PC-9 (cell line): ENCODE measurements around the gene NUDT6. TPM values are rescaled to one million over a fixed set of nuclear protein-coding genes. Genes with fewer than 3 reads are reported as not detected.

ENCODE experiments used
- BruUV-seq: library from RNA; stranded (reverse); fragments of 400-500 nt; replicated peaks from 2 replicates; lab custom pipeline; 2021; lab: Mats Ljungman, UMichigan
- CTCF ChIA-PET: fragments of 300-600 bp; sonication (Branson Sonifier 250); formaldehyde crosslinking; loops from one replicate; lab custom pipeline; 2022; ENCODE audit warnings: antibody characterized with exemption; lab: Charles Lee
- POLR2A ChIA-PET: fragments of 300-600 bp; sonication (Branson Sonifier 250); formaldehyde crosslinking; loops from one replicate; lab custom pipeline; 2022; ENCODE audit warnings: antibody characterized with exemption; ENCODE audit not compliant: unreplicated experiment; lab: Charles Lee
- DNase-seq, 2 experiments: peaks; one replicate each; pipeline versions ENCODE4 v3.0.0 to v3.0.0-alpha.2; 2015 to 2022; ENCODE audit warnings: mixed read lengths in 1 of 2
- H2AFZ ChIP-seq: fragments of 200-600 bp; sonication (generic); 2 replicates; pipeline ENCODE4 v1.8.1; 2017; ENCODE audit warnings: antibody characterized with exemption
- H3F3A ChIP-seq: fragments of 200-600 bp; sonication (generic); 2 replicates; pipeline ENCODE4 v1.8.1; 2017; ENCODE audit warnings: antibody characterized with exemption, mild to moderate bottlenecking, low read depth; ENCODE audit not compliant: insufficient read depth
- H3K27ac ChIP-seq: fragments of 200-600 bp; sonication (generic); 2 replicates; pipeline ENCODE4 v1.6.1; 2016; ENCODE audit warnings: mixed run types
- H3K27me3 ChIP-seq: fragments of 200-600 bp; sonication (generic); 2 replicates; pipeline ENCODE4 v1.6.1; 2016; ENCODE audit warnings: low read depth, mixed run types; ENCODE audit not compliant: insufficient read depth
- H3K36me3 ChIP-seq: fragments of 200-600 bp; sonication (generic); 2 replicates; pipeline ENCODE4 v1.6.1; 2016; ENCODE audit warnings: low read depth, mixed run types
- H3K4me1 ChIP-seq: fragments of 200-600 bp; sonication (generic); replicated peaks from 2 replicates; pipeline ENCODE4 v1.6.1; 2016; ENCODE audit warnings: mixed run types; ENCODE audit not compliant: insufficient read depth
- H3K4me2 ChIP-seq: fragments of 200-600 bp; sonication (generic); 2 replicates; pipeline ENCODE4 v1.6.1; 2017; ENCODE audit warnings: mixed run types
- H3K4me3 ChIP-seq: fragments of 200-600 bp; sonication (generic); 2 replicates; pipeline ENCODE4 v1.6.1; 2016; ENCODE audit warnings: mixed run types
- H3K79me2 ChIP-seq: fragments of 200-600 bp; sonication (generic); 2 replicates; pipeline ENCODE4 v1.6.1; 2017; ENCODE audit warnings: low read depth, mixed run types
- H3K9me2 ChIP-seq: fragments of 200-600 bp; sonication (generic); 2 replicates; pipeline ENCODE4 v1.8.1; 2017; ENCODE audit warnings: mild to moderate bottlenecking; ENCODE audit not compliant: insufficient read depth
- H3K9me3 ChIP-seq: fragments of 200-600 bp; sonication (generic); 2 replicates; pipeline ENCODE4 v1.8.1; 2016; ENCODE audit warnings: low read depth; ENCODE audit not compliant: insufficient read depth
- H4K20me1 ChIP-seq: fragments of 200-600 bp; sonication (generic); 2 replicates; pipeline ENCODE4 v1.8.1; 2017; ENCODE audit not compliant: insufficient read depth
- CTCF ChIP-seq: fragments of 200-600 bp; sonication (generic); conservative IDR thresholded peaks from 2 replicates; pipeline ENCODE4 v1.6.1; 2017; ENCODE audit warnings: mixed run types, antibody characterized with exemption, mild to moderate bottlenecking, moderate library complexity
- EZH2 ChIP-seq: fragments of 200-600 bp; sonication (generic); IDR thresholded peaks from 2 replicates; pipeline ENCODE4 v1.8.0; 2017; ENCODE audit warnings: antibody characterized with exemption, low read depth
- intact Hi-C: fragments of 100-400 bp; cut with micrococcal nuclease; formaldehyde crosslinking; loops from one replicate; pipeline ENCODE4 v1.10.0; 2022; ENCODE audit not compliant: unreplicated experiment
- total RNA-seq: library from RNA; stranded (reverse); gene quantifications from 2 replicates; pipeline ENCODE4 v1.2.3, GENCODE V29; 2021

NUDT6 gene
- total RNA-seq, 1 experiment from 2014 or later: 13.8 TPM

- intact Hi-C loops: no loop called here
- POLR2A ChIA-PET: no interaction called here
- Histone ChIP-seq H3K36me3 (no peaks in the 10 kb centered on the region), H3K27ac (no peak overlapping the region), H3K27me3 (no peaks in the 10 kb centered on the region), H3K9me2 (no peaks in the 10 kb centered on the region; the same call in 1 of the 2 replicates), H3K4me2 (no peak overlapping the region), H3K9me3 (no peaks in the 10 kb centered on the region), H3K4me3 (no peak overlapping the region), H2AFZ (no peak overlapping the region), H3F3A (peaks cover 11% of the 10 kb centered on the region; the same call in 1 of the 2 replicates), H3K4me1 (peaks cover 19% of the 10 kb centered on the region), H4K20me1 (no peaks in the 10 kb centered on the region), H3K79me2 (no peaks in the 10 kb centered on the region)
- TF ChIP-seq CTCF: no peak
- TF ChIP-seq EZH2: no peak
- CTCF ChIA-PET: no interaction called here
- DNase-seq: no peak
- BruUV-seq: no TSS peak
Observed at GRCh38 chr4:122896270-122896669, 26.1 kb downstream of the NUDT6 start.

DNA sequence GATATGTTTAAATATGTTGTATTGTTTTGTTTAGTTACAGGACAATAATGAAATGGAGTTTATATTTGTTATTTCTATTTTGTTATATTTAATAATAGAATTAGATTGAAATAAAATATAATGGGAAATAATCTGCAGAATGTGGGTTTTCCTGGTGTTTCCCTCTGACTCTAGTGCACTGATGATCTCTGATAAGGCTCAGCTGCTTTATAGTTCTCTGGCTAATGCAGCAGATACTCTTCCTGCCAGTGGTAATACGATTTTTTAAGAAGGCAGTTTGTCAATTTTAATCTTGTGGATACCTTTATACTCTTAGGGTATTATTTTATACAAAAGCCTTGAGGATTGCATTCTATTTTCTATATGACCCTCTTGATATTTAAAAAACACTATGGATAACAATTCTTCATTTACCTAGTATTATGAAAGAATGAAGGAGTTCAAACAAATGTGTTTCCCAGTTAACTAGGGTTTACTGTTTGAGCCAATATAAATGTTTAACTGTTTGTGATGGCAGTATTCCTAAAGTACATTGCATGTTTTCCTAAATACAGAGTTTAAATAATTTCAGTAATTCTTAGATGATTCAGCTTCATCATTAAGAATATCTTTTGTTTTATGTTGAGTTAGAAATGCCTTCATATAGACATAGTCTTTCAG lies 26.9 kb downstream of the NUDT6 start:
- no TSS peak for BruUV-seq
- H3K4me3 ChIP-seq: no peak overlapping the region
- TF ChIP-seq CTCF: no peak
- TF ChIP-seq EZH2: no peak
- intact Hi-C loops: no loop called here
- H3K27ac ChIP-seq: no peak overlapping the region
- POLR2A ChIA-PET: no interaction called here
- CTCF ChIA-PET: interaction anchor here (0.7 kb wide), 1 partner anchor 11 kb away, joined by 3 read pairs; no protein-coding TSS in a partner anchor
- no peaks in the 10 kb centered on the region for H3K79me2 ChIP-seq
- peaks cover 20% of the 10 kb centered on the region for H3K4me1 ChIP-seq
- no peak for DNase-seq
- H3F3A ChIP-seq: peaks cover 11% of the 10 kb centered on the region; the same call in 1 of the 2 replicates
- no peaks in the 10 kb centered on the region for H4K20me1 ChIP-seq
- H3K36me3 ChIP-seq: no peaks in the 10 kb centered on the region
- H3K27me3 ChIP-seq: no peaks in the 10 kb centered on the region
- no peaks in the 10 kb centered on the region; the same call in 1 of the 2 replicates for H3K9me2 ChIP-seq
- H3K9me3 ChIP-seq: no peaks in the 10 kb centered on the region
- H2AFZ ChIP-seq: no peak overlapping the region
- no peak overlapping the region for H3K4me2 ChIP-seq

DNA sequence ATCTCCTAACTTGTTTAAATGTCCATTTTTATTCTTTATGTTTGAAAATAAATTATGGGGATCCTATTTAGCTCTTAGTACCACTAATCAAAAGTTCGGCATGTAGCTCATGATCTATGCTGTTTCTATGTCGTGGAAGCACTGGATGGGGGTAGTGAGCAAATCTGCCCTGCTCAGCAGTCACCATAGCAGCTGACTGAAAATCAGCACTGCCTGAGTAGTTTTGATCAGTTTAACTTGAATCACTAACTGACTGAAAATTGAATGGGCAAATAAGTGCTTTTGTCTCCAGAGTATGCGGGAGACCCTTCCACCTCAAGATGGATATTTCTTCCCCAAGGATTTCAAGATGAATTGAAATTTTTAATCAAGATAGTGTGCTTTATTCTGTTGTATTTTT lies 27.6 kb downstream of the NUDT6 start:
- Histone ChIP-seq H3K4me2 (no peak overlapping the region), H3F3A (peaks cover 11% of the 10 kb centered on the region; the same call in 1 of the 2 replicates), H2AFZ (no peak overlapping the region), H3K4me3 (no peak overlapping the region), H3K27ac (no peak overlapping the region), H3K4me1 (peaks cover 22% of the 10 kb centered on the region), H4K20me1 (no peaks in the 10 kb centered on the region), H3K27me3 (no peaks in the 10 kb centered on the region), H3K9me2 (no peaks in the 10 kb centered on the region; the same call in 1 of the 2 replicates), H3K79me2 (no peaks in the 10 kb centered on the region), H3K9me3 (no peaks in the 10 kb centered on the region), H3K36me3 (no peaks in the 10 kb centered on the region)
- TF ChIP-seq CTCF (no peak), EZH2 (no peak)
- no TSS peak for BruUV-seq
- no peak for DNase-seq
- CTCF ChIA-PET: no interaction called here
- intact Hi-C loops: no loop called here
- POLR2A ChIA-PET: no interaction called here
